Stomach (tissue), 4 donors: Measurements from ENCODE around the gene KRT6B.

Experiments
- CTCF ChIP-seq, 7 experiments: fragments of 450-650 bp in 4 of 7; fragments of 200-600 bp in 3 of 7; sonication (generic) in 3 of 7; IDR thresholded peaks; one replicate each; pipeline ENCODE4 v1.5.1; 2016 to 2019; ENCODE audit warnings: antibody characterized with exemption in 7 of 7, control low read depth in 2 of 7, mild to moderate bottlenecking in 1 of 7
- EP300 ChIP-seq: sonication (generic); formaldehyde crosslinking; IDR thresholded peaks from one replicate; pipeline ENCODE4 v1.6.1; 2017; ENCODE audit warnings: antibody characterized with exemption
- POLR2A ChIP-seq, 4 donors: fragments of 450-650 bp; IDR thresholded peaks; one replicate each; pipeline ENCODE4 v1.6.1; 2016; ENCODE audit warnings: antibody characterized with exemption in 4 of 4, control low read depth in 2 of 4, mild to moderate bottlenecking in 1 of 4, moderate library complexity in 1 of 4
- POLR2AphosphoS5 ChIP-seq, 3 donors: sonication (generic); formaldehyde crosslinking; IDR thresholded peaks; one replicate each; pipeline ENCODE4 v1.6.1; 2016; ENCODE audit warnings: antibody characterized with exemption in 3 of 3

DNA sequence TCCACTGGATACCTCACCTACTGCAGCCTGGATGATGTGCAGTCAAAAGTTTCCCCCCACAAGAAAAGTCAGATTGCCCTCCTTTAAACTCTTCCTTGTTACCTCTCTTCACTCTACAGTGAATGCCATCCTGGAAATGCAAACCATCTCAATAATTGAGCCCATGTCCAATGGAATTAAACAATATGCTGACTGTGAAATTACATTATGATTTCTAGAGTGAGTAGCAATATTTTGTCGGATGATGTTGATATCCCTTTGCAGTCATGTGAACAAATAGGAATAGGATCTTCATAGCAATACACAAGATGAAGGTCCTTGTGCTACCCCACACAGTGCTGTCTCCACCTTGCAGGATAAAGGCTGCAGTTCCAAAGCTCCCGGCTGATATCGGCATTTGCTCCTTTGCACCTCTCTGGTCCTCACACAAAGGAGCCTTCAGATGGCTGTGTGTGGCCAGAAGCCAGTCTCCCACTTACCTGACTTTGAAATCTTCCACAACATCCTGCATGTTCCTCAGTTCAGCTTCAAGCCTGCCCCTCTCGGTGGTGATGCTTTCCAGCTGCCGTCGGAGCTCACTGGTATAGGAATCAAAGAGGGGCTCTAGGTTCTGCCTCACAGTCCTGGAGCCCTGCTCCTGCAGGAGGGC lies 19.3 kb downstream of the KRT6B start:
- TF ChIP-seq CTCF (IDR thresholded peaks at IDR 0.05): no peak
- no peak for TF ChIP-seq EP300
- TF ChIP-seq POLR2A (IDR thresholded peaks at IDR 0.05): no peak
- TF ChIP-seq POLR2AphosphoS5 (IDR thresholded peaks at IDR 0.05): no peak
